HL-60 (cell line): Measurements from ENCODE around the gene SEMA4G.

Experiments
- POLR2AphosphoS5 ChIP-seq: IDR thresholded peaks from 2 replicates; pipeline ENCODE4 v1.6.1; 2012; ENCODE audit warnings: low read depth
- SPI1 ChIP-seq: IDR thresholded peaks from 2 replicates; pipeline ENCODE4 v1.6.1; 2012; ENCODE audit warnings: low read depth, mild to moderate bottlenecking, borderline replicate concordance
- TF ChIP-seq, protein P1 (sequence below): IDR thresholded peaks from one replicate; pipeline ENCODE4 v1.5.1; 2011; ENCODE audit warnings: low read length, control low read depth, inconsistent platforms; ENCODE audit not compliant: insufficient read depth
- TF ChIP-seq, protein P2 (sequence below): IDR thresholded peaks from 2 replicates; pipeline ENCODE4 v1.6.1; 2012; ENCODE audit warnings: low read depth; ENCODE audit not compliant: insufficient replicate concordance

DNA sequence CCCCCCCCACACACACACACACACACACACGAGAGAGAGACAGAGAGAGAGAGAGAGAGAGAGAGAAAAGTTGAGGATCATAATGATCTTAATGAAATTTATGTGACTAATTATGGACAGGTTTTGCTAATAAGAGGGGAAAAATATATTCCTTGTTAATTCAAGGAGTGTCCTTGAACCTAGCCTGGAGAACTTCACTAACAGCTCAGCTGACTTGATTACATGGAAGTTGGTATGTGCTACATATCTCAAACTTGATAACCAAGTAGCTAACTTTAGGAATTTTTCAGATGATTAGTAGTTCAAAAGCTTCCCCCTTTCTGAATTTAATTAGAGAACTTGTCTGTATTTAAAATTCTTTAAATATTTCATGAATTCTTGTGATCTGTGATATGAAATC is 41.3 kb upstream of the SEMA4G start:
- TF ChIP-seq, protein P1, sequence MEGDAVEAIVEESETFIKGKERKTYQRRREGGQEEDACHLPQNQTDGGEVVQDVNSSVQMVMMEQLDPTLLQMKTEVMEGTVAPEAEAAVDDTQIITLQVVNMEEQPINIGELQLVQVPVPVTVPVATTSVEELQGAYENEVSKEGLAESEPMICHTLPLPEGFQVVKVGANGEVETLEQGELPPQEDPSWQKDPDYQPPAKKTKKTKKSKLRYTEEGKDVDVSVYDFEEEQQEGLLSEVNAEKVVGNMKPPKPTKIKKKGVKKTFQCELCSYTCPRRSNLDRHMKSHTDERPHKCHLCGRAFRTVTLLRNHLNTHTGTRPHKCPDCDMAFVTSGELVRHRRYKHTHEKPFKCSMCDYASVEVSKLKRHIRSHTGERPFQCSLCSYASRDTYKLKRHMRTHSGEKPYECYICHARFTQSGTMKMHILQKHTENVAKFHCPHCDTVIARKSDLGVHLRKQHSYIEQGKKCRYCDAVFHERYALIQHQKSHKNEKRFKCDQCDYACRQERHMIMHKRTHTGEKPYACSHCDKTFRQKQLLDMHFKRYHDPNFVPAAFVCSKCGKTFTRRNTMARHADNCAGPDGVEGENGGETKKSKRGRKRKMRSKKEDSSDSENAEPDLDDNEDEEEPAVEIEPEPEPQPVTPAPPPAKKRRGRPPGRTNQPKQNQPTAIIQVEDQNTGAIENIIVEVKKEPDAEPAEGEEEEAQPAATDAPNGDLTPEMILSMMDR, result no peak
- TF ChIP-seq, protein P2, sequence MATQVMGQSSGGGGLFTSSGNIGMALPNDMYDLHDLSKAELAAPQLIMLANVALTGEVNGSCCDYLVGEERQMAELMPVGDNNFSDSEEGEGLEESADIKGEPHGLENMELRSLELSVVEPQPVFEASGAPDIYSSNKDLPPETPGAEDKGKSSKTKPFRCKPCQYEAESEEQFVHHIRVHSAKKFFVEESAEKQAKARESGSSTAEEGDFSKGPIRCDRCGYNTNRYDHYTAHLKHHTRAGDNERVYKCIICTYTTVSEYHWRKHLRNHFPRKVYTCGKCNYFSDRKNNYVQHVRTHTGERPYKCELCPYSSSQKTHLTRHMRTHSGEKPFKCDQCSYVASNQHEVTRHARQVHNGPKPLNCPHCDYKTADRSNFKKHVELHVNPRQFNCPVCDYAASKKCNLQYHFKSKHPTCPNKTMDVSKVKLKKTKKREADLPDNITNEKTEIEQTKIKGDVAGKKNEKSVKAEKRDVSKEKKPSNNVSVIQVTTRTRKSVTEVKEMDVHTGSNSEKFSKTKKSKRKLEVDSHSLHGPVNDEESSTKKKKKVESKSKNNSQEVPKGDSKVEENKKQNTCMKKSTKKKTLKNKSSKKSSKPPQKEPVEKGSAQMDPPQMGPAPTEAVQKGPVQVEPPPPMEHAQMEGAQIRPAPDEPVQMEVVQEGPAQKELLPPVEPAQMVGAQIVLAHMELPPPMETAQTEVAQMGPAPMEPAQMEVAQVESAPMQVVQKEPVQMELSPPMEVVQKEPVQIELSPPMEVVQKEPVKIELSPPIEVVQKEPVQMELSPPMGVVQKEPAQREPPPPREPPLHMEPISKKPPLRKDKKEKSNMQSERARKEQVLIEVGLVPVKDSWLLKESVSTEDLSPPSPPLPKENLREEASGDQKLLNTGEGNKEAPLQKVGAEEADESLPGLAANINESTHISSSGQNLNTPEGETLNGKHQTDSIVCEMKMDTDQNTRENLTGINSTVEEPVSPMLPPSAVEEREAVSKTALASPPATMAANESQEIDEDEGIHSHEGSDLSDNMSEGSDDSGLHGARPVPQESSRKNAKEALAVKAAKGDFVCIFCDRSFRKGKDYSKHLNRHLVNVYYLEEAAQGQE, result no peak
- TF ChIP-seq POLR2AphosphoS5, result no peak
- no peak for TF ChIP-seq SPI1
